GM12872 (cell line): ENCODE results near the gene AFF2.

Experiments used
- TF ChIP-seq, protein P1 (sequence below): IDR thresholded peaks from 3 replicates; pipeline ENCODE4 v1.5.1; 2011; ENCODE audit warnings: low read depth, mild to moderate bottlenecking, low read length, moderate library complexity; ENCODE audit not compliant: insufficient read depth

Gene AFF2

DNA sequence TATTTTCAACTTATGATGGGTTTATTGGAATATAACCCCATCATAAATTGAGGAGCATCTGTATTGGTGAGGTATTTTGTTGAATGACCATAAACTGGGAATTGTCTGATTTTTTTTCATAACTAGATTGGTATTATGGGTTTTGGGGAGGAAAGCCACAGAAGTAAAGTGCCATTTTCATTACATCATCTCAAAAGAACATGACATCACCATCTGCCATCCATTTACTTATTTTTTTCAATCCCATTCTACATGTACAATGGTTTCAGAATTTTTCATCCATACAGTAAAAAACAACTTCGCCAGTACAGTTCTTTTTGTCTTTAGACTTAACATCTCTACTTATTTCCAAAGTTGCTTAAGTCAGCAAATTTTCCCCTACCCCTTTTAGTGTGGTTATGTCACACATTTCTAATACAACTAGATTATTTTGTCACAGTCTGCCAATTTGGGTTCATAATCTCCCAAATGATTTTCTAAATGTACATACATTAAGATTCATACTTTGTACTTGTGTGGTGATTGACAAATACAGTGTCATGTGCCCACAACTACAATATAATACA is 545.3 kb downstream of the AFF2 start:
- TF ChIP-seq, protein P1, sequence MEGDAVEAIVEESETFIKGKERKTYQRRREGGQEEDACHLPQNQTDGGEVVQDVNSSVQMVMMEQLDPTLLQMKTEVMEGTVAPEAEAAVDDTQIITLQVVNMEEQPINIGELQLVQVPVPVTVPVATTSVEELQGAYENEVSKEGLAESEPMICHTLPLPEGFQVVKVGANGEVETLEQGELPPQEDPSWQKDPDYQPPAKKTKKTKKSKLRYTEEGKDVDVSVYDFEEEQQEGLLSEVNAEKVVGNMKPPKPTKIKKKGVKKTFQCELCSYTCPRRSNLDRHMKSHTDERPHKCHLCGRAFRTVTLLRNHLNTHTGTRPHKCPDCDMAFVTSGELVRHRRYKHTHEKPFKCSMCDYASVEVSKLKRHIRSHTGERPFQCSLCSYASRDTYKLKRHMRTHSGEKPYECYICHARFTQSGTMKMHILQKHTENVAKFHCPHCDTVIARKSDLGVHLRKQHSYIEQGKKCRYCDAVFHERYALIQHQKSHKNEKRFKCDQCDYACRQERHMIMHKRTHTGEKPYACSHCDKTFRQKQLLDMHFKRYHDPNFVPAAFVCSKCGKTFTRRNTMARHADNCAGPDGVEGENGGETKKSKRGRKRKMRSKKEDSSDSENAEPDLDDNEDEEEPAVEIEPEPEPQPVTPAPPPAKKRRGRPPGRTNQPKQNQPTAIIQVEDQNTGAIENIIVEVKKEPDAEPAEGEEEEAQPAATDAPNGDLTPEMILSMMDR: no peak
